ENCODE data around the gene CDK14.

Gene CDK14

GRCh38 chr7:90743626-90744025 is 147.5 kb downstream of the CDK14 start:
- H3K27ac ChIP-seq: no peak overlapping the region
- TF ChIP-seq CTCF (conservative IDR thresholded peaks at IDR 0.05): no peak

- no peak for TF ChIP-seq CTCF (conservative IDR thresholded peaks at IDR 0.05)
- no peak overlapping the region for H3K27ac ChIP-seq
These were observed 151.4 kb downstream of the CDK14 start for GRCh38 chr7:90747516-90747915.

GRCh38 chr7:90749262-90749661 is 153.1 kb downstream of the CDK14 start:
- TF ChIP-seq CTCF (conservative IDR thresholded peaks at IDR 0.05): no peak
- peak overlapping the region; percentile 5; the same call in 1 of the 2 replicates for H3K27ac ChIP-seq

- peak; percentile 63 for TF ChIP-seq CTCF (conservative IDR thresholded peaks at IDR 0.05)
- peak overlapping the region; percentile 5; the same call in 1 of the 2 replicates for H3K27ac ChIP-seq
These were observed 153.7 kb downstream of the CDK14 start for GRCh38 chr7:90749774-90750173.

- H3K27ac ChIP-seq: no peak overlapping the region
- TF ChIP-seq CTCF (conservative IDR thresholded peaks at IDR 0.05): no peak
These were observed 155.5 kb downstream of the CDK14 start for GRCh38 chr7:90751595-90751994.

- H3K27ac ChIP-seq: no peak overlapping the region
- TF ChIP-seq CTCF (conservative IDR thresholded peaks at IDR 0.05): no peak
These were observed 155.9 kb downstream of the CDK14 start for GRCh38 chr7:90752051-90752450.

- no peak overlapping the region for H3K27ac ChIP-seq
These were observed 158.9 kb downstream of the CDK14 start for GRCh38 chr7:90755041-90755440.

More at GRCh38 chr7:90755041-90755440, 158.9 kb downstream of the CDK14 start:
- TF ChIP-seq CTCF (conservative IDR thresholded peaks at IDR 0.05): no peak
